Bronchial epithelial cell (primary cell): ENCODE data around the gene STUM. TPM values are rescaled to one million over a fixed set of nuclear protein-coding genes. Genes with fewer than 3 reads are reported as not detected.
A peak's percentile ranks its signal among the peaks of the same experiment; 100 is the strongest.

Experiments
- DNase-seq: peaks from one replicate; pipeline ENCODE4 v3.0.0-alpha.2; 2010; ENCODE audit warnings: low read depth
- FAIRE-seq: peaks from 2 replicates; lab custom pipeline; 2011; peaks lifted over from hg19 to GRCh38; lab: Jason Lieb, UNC
- H3K27me3 ChIP-seq: 2 replicates; pipeline ENCODE4 v1.5.1; 2011; ENCODE audit warnings: low read length; ENCODE audit not compliant: control insufficient read depth, insufficient read depth
- H3K36me3 ChIP-seq: 2 replicates; pipeline ENCODE4 v1.5.1; 2011; ENCODE audit warnings: low read length; ENCODE audit not compliant: control insufficient read depth, insufficient read depth
- H3K4me3 ChIP-seq: 2 replicates; pipeline ENCODE4 v1.5.1; 2011; ENCODE audit warnings: mild to moderate bottlenecking, low read depth, low read length, control low read depth
- CTCF ChIP-seq: IDR thresholded peaks from 2 replicates; pipeline ENCODE4 v1.5.1; 2011; ENCODE audit warnings: mild to moderate bottlenecking, moderate library complexity, low read length, control low read depth, inconsistent platforms; ENCODE audit not compliant: insufficient read depth, severe bottlenecking
- total RNA-seq: library from RNA; depleted of rRNA; stranded (reverse); fragments of >200 nt; gene quantifications from 2 replicates; pipeline ENCODE4 v1.2.1, GENCODE V29; 2014

Gene STUM
- total RNA-seq, 1 donor from 2014 or later = not detected

GRCh38 chr1:226641671-226642231, 93.2 kb downstream of the STUM start:
- TF ChIP-seq CTCF = no peak
- DNase-seq (no peak), FAIRE-seq (no peak)
- Histone ChIP-seq H3K4me3 (no peak overlapping the region), H3K36me3 (peaks cover 1% of the 10 kb centered on the region), H3K27me3 (no peaks in the 10 kb centered on the region)

GRCh38 chr1:226642421-226642820, 93.9 kb downstream of the STUM start:
- Histone ChIP-seq H3K27me3 (no peaks in the 10 kb centered on the region), H3K36me3 (no peaks in the 10 kb centered on the region), H3K4me3 (no peak overlapping the region)
- TF ChIP-seq CTCF = no peak
- FAIRE-seq (no peak), DNase-seq (no peak)

GRCh38 chr1:226643177-226643576, 94.6 kb downstream of the STUM start:
- Histone ChIP-seq H3K27me3 (no peaks in the 10 kb centered on the region), H3K36me3 (peaks cover 5% of the 10 kb centered on the region), H3K4me3 (no peak overlapping the region)
- no peak for TF ChIP-seq CTCF
- DNase-seq = peak; percentile 83
- FAIRE-seq = no peak

GRCh38 chr1:226643611-226644540, 95.3 kb downstream of the STUM start:
- Histone ChIP-seq H3K27me3 (no peaks in the 10 kb centered on the region), H3K4me3 (no peak overlapping the region), H3K36me3 (peaks cover 5% of the 10 kb centered on the region)
- peak; percentile 28 for FAIRE-seq
- TF ChIP-seq CTCF = no peak
- no peak for DNase-seq

GRCh38 chr1:226644541-226645176, 96.1 kb downstream of the STUM start:
- no peak for DNase-seq
- Histone ChIP-seq H3K36me3 (peaks cover 5% of the 10 kb centered on the region), H3K27me3 (no peaks in the 10 kb centered on the region), H3K4me3 (no peak overlapping the region)
- TF ChIP-seq CTCF = no peak
- FAIRE-seq = no peak
